ENCODE data around the gene ANKRD10. TPM values are rescaled to one million over a fixed set of nuclear protein-coding genes. Genes with fewer than 3 reads are reported as not detected.

ANKRD10 gene
- total and polyA plus RNA-seq, 10 of the 15 experiments (the other 5 are each of a cell fraction or from before 2014, with no cell fraction given) = 47.1 to 199 (median 97.2) TPM

GRCh38 chr13:110860983-110861382 is 53.9 kb downstream of the ANKRD10 start (continued):
- TF ChIP-seq CUX1 (IDR thresholded peaks at IDR 0.05; ENCODE audit: insufficient replicate concordance, low read depth, low read length) (no peak), BHLHE40 (IDR thresholded peaks at IDR 0.05; ENCODE audit: borderline replicate concordance in 1 of 2, low read depth in 2 of 2, low read length in 1 of 2) (no peak), CEBPZ (IDR thresholded peaks at IDR 0.05; ENCODE audit: low read depth, low read length) (no peak), SRF (IDR thresholded peaks at IDR 0.05; ENCODE audit: low read depth in 2 of 2, low read length in 2 of 2) (no peak), ZBTB40 (IDR thresholded peaks at IDR 0.05; ENCODE audit: borderline replicate concordance) (no peak), CBFB (IDR thresholded peaks at IDR 0.05; ENCODE audit: low read depth) (no peak)
